GM18861 (cell line): ENCODE data around the gene PIGR.
"Not testable (repeated sequence)": the region's sequence is repeated elsewhere in the genome, so short reads cannot be mapped to it uniquely, and the experiment has no call there.

ENCODE experiments used
- ATAC-seq: cut with Tn5 transposase; IDR thresholded peaks from one replicate; pipeline ENCODE4 v1.9.1; 2021; ENCODE audit not compliant: unreplicated experiment

Gene PIGR

GRCh38 chr1:206935491-206936067, 10.7 kb downstream of the PIGR start:
- no peak for ATAC-seq

GRCh38 chr1:206933333-206933945, 12.8 kb downstream of the PIGR start:
- no peak for ATAC-seq

- no peak for ATAC-seq
Observed at GRCh38 chr1:206932177-206932576, 14.1 kb downstream of the PIGR start.

GRCh38 chr1:206931709-206932108, 14.6 kb downstream of the PIGR start:
- ATAC-seq, result no peak

- ATAC-seq, result peak; percentile 70
Observed at GRCh38 chr1:206930210-206930798, 16.0 kb downstream of the PIGR start.

GRCh38 chr1:206929524-206929923, 16.7 kb downstream of the PIGR start:
- no peak for ATAC-seq

- ATAC-seq, result no peak
Observed at GRCh38 chr1:206926286-206926685, 20.0 kb downstream of the PIGR start.

GRCh38 chr1:206925106-206925736, 21.0 kb downstream of the PIGR start:
- ATAC-seq, result peak; percentile 51

GRCh38 chr1:206924592-206925105, 21.6 kb downstream of the PIGR start:
- peak; percentile 19 for ATAC-seq

- ATAC-seq, result not testable (repeated sequence)
Observed at GRCh38 chr1:206923961-206924557, 22.2 kb downstream of the PIGR start.

GRCh38 chr1:206923009-206923960, 23.0 kb downstream of the PIGR start:
- peak; percentile 48 for ATAC-seq

GRCh38 chr1:206922524-206922923, 23.7 kb downstream of the PIGR start:
- no peak for ATAC-seq

- ATAC-seq, result no peak
Observed at GRCh38 chr1:206921772-206922265, 24.4 kb downstream of the PIGR start, which contains the start of gene FCMR. TSS of gene FCMR (minus strand) at chr1:206921941. CDS start at chr1:206921854, 87 bp downstream.

GRCh38 chr1:206918076-206918475, 28.2 kb downstream of the PIGR start:
- ATAC-seq, result no peak

- ATAC-seq, result no peak
Observed at GRCh38 chr1:206916000-206916709, 30.1 kb downstream of the PIGR start.

GRCh38 chr1:206915030-206915735, 31.1 kb downstream of the PIGR start:
- no peak for ATAC-seq

- ATAC-seq, result no peak
Observed at GRCh38 chr1:206913766-206914537, 32.3 kb downstream of the PIGR start.
